AG09319 (cell line): ENCODE data around the gene FMNL2.
"Not testable (repeated sequence)": the region's sequence is repeated elsewhere in the genome, so short reads cannot be mapped to it uniquely, and the experiment has no call there.

Experiments
- DNase-seq: peaks from one replicate; pipeline ENCODE4 v3.0.0-alpha.2; 2010; ENCODE audit warnings: low read depth; ENCODE audit errors: extremely low read depth
- TF ChIP-seq, protein P1 (sequence below): IDR thresholded peaks from 2 replicates; pipeline ENCODE4 v1.5.1; 2011; ENCODE audit warnings: low read depth, mild to moderate bottlenecking, inconsistent platforms, low read length, moderate library complexity

Gene FMNL2

GRCh38 chr2:152518034-152518433 is 183.1 kb downstream of the FMNL2 start:
- no peak for DNase-seq
- TF ChIP-seq, protein P1, sequence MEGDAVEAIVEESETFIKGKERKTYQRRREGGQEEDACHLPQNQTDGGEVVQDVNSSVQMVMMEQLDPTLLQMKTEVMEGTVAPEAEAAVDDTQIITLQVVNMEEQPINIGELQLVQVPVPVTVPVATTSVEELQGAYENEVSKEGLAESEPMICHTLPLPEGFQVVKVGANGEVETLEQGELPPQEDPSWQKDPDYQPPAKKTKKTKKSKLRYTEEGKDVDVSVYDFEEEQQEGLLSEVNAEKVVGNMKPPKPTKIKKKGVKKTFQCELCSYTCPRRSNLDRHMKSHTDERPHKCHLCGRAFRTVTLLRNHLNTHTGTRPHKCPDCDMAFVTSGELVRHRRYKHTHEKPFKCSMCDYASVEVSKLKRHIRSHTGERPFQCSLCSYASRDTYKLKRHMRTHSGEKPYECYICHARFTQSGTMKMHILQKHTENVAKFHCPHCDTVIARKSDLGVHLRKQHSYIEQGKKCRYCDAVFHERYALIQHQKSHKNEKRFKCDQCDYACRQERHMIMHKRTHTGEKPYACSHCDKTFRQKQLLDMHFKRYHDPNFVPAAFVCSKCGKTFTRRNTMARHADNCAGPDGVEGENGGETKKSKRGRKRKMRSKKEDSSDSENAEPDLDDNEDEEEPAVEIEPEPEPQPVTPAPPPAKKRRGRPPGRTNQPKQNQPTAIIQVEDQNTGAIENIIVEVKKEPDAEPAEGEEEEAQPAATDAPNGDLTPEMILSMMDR: no peak

GRCh38 chr2:152518641-152519580 is 183.9 kb downstream of the FMNL2 start:
- no peak for DNase-seq
- TF ChIP-seq, protein P1: no peak

DNA sequence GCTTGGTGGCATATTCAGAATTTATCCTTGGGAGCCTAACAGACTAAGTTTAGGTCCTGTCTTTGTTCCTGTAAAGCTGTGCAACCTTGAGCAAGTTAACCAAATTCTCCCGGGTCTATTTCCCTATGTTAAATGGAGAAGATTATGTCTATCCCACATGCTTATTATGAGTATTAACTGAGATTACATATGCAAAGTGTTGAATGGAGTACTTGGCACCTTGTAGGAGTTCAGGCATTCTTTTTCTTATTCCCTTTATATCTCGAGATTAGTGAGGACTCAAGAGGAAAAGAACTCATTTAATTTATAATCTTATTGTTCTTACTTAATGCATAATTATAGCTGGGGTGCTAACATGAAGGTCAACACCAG is 184.6 kb downstream of the FMNL2 start:
- no peak for DNase-seq
- TF ChIP-seq, protein P1: no peak

- TF ChIP-seq, protein P1: no peak
- DNase-seq: no peak
Measured at GRCh38 chr2:152520759-152521158, 185.8 kb downstream of the FMNL2 start.

DNA sequence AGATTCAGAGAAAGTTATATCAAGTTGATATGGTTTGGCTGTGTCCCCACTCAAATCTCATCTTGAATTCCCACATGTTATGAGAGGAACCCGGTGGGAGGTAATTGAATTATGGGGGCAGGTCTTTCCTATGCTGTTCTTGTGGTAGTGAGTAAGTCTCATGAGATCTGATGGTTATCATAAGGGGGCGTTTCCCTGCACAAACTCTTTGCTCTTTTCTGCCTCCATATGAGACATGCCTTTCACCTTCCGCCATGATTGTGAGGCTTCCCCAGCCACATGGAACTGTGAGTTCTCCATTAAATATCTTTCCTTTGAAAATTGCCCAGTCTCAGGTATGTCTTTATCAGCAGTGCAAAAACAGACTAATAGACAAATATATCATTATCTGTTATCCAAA is 187.5 kb downstream of the FMNL2 start:
- DNase-seq: not testable (repeated sequence)

DNA sequence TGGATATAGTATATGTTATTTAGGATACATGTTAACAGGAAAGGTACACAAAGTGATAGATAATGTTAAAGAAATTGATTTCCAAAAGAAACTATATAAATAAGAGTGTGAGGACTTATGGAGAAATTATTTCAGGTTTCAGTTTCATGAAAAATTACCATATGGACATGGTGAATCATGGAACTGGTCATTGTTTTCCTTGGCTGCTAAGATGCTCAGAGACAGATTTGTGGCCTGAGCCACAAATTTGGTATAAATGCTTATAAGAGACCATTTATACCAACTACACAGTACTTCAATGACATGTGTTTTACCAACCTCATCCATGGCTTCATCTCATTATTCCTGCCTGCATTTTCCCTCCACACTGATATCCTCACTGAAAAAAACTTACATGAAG is 188.1 kb downstream of the FMNL2 start:
- TF ChIP-seq, protein P1: no peak
- DNase-seq: no peak

DNA sequence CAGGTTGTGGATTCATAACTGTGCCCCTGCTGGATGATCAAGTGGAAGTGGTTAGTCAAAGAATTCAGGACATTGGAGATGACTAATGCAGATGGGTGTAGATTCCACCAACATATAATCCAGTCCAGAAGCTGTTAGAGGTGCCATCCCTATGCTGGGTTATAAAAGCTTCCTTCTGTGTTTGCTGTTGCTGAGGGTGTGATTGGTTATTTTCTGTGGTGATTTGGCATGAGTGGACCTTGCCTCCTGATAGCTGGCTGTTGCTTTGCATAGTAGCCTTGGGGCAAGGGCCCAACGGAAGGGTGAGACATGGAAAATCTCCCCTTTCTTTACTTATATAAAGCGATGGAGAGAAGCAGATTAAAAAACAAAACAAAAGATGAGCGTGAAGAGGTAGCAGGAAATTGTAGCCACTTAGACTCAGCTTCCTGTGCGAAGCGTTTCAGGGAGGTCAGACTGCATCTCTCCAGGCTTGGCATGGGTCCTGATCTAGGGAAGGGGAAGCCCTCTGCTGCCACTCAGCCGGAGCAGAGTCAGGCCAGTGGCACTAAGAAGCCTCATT is 190.4 kb downstream of the FMNL2 start:
- TF ChIP-seq, protein P1: no peak
- no peak for DNase-seq
